ENCODE measurements around the gene STAT3. TPM values are rescaled to one million over a fixed set of nuclear protein-coding genes. Genes with fewer than 3 reads are reported as not detected.
A peak's percentile ranks its signal among the peaks of the same experiment; 100 is the strongest.

STAT3 gene
- total and polyA plus RNA-seq, 7 donors = 43.8 to 230 (median 129) TPM

DNA sequence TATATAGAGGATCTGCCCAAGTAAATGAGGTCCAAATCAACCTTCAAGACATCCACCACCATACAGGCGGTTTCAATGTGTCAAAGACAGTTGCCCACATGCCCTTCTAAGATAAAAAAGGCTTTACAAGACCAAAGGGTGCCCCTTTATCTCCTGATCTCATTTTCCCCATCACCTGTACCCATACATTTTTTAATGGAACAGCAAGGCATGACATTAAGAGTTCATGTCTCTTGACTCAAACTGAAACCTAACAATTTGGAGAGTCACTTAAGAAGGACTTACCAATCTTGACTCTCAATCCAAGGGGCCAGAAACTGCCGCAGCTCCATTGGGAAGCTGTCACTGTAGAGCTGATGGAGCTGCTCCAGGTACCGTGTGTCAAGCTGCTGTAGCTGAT is 40.1 kb downstream of the STAT3 start:
- Histone ChIP-seq H3K4me3 (no peak overlapping the region), H3K36me3 (peaks cover 14 to 41% (median 30%) of the 10 kb centered on the region in 4 donors), H3K27ac (peak overlapping the region; percentile 70 to 79 (median 72)), H3K27me3 (no peaks in the 10 kb centered on the region), H3K9me3 (no peaks in the 10 kb centered on the region), H3K4me1 (peaks cover 0 to 58% (median 46%) of the 10 kb centered on the region in 4 donors)
- WGBS, 2 donors = 96 to 97% methylated on average over 3 of the region's 3 CpGs
- intact Hi-C loops (cut with DNase I) = no loop called here
- no peak for DNase-seq
- no peak for TF ChIP-seq POLR2A (IDR thresholded peaks at IDR 0.05)
- no peak for TF ChIP-seq EP300 (IDR thresholded peaks at IDR 0.05)
- TF ChIP-seq POLR2AphosphoS5 (IDR thresholded peaks at IDR 0.05) = no peak
- no peak for TF ChIP-seq CTCF (IDR thresholded peaks at IDR 0.05)

- peaks cover 0 to 55% (median 43%) of the 10 kb centered on the region in 4 donors for H3K4me1 ChIP-seq
- no peaks in the 10 kb centered on the region for H3K27me3 ChIP-seq
- H3K36me3 ChIP-seq = peaks cover 14 to 46% (median 31%) of the 10 kb centered on the region in 4 donors
- no peak for DNase-seq
- no peak overlapping the region for H3K4me3 ChIP-seq
- TF ChIP-seq POLR2AphosphoS5 (IDR thresholded peaks at IDR 0.05) (no peak), CTCF (IDR thresholded peaks at IDR 0.05) (no peak), POLR2A (IDR thresholded peaks at IDR 0.05) (no peak), EP300 (IDR thresholded peaks at IDR 0.05) (no peak)
- peak overlapping the region; percentile 70 to 79 (median 72) for H3K27ac ChIP-seq
- no peaks in the 10 kb centered on the region for H3K9me3 ChIP-seq
- 90% methylated on average over 3 of the region's 3 CpGs for WGBS, 2 donors
- intact Hi-C loops (cut with DNase I) = no loop called here
These were observed 40.6 kb downstream of the STAT3 start for GRCh38 chr17:42347606-42348005.

- Histone ChIP-seq H3K27ac (peak overlapping the region; percentile 70 to 79 (median 72)), H3K4me1 (peaks cover 0 to 51% (median 41%) of the 10 kb centered on the region in 4 donors), H3K27me3 (no peaks in the 10 kb centered on the region), H3K4me3 (no peak overlapping the region), H3K9me3 (no peaks in the 10 kb centered on the region), H3K36me3 (peaks cover 14 to 50% (median 32%) of the 10 kb centered on the region in 4 donors)
- intact Hi-C loops (cut with DNase I) = no loop called here
- TF ChIP-seq POLR2AphosphoS5 (IDR thresholded peaks at IDR 0.05) = peak; percentile 12 to 62 (median 50)
- no peak for TF ChIP-seq POLR2A (IDR thresholded peaks at IDR 0.05)
- peak; percentile 84 for DNase-seq
These were observed 41.0 kb downstream of the STAT3 start for GRCh38 chr17:42347198-42347597.

DNA sequence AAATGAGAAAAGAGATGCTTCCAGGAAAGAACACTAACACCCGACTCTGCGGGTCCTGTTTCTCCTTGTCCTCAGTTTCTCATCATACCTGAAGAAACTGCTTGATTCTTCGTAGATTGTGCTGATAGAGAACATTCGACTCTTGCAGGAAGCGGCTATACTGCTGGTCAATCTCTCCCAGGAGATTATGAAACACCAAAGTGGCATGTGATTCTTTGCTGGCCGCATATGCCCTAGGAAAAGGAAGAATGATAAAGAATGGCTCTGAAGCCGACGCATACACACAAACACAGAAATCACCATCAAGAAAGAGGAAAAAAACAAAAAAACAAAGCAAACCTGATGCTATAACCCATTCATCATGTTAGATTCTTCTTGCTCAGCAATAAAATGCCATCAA is 41.8 kb downstream of the STAT3 start:
- Histone ChIP-seq H3K4me3 (no peak overlapping the region), H3K4me1 (peaks cover 0 to 49% (median 41%) of the 10 kb centered on the region in 4 donors), H3K9me3 (no peaks in the 10 kb centered on the region), H3K27me3 (no peaks in the 10 kb centered on the region), H3K36me3 (peaks cover 14 to 57% (median 35%) of the 10 kb centered on the region in 4 donors), H3K27ac (peak overlapping the region; percentile 70 to 79 (median 72))
- 90 to 94% methylated on average over 8 of the region's 8 CpGs for WGBS, 2 donors
- intact Hi-C loops (cut with DNase I) = no loop called here
- TF ChIP-seq EP300 (IDR thresholded peaks at IDR 0.05) = no peak
- TF ChIP-seq POLR2AphosphoS5 (IDR thresholded peaks at IDR 0.05) = no peak
- TF ChIP-seq CTCF (IDR thresholded peaks at IDR 0.05) = no peak
- TF ChIP-seq POLR2A (IDR thresholded peaks at IDR 0.05) = no peak
- DNase-seq = no peak

- Histone ChIP-seq H3K4me3 (no peak overlapping the region), H3K4me1 (peaks cover 0 to 47% (median 40%) of the 10 kb centered on the region in 4 donors), H3K36me3 (peaks cover 14 to 67% (median 41%) of the 10 kb centered on the region in 4 donors), H3K27me3 (no peaks in the 10 kb centered on the region), H3K9me3 (no peaks in the 10 kb centered on the region), H3K27ac (peak overlapping the region in 1 of 4 donors; percentile 72)
- 91 to 94% methylated on average over 13 of the region's 13 CpGs for WGBS, 2 donors
- no peak for DNase-seq
- TF ChIP-seq POLR2AphosphoS5 (IDR thresholded peaks at IDR 0.05) (no peak), POLR2A (IDR thresholded peaks at IDR 0.05) (no peak), CTCF (IDR thresholded peaks at IDR 0.05) (no peak), EP300 (IDR thresholded peaks at IDR 0.05) (no peak)
- intact Hi-C loops (cut with DNase I) = no loop called here
These were observed 42.7 kb downstream of the STAT3 start for GRCh38 chr17:42345396-42346073.

Measured in sigmoid colon (tissue), 7 donors.